Cardiac fibroblast (primary cell): ENCODE measurements around the gene DNM3.

Source experiments
- DNase-seq, 2 donors: peaks; one replicate each; pipeline versions ENCODE4 v3.0.0 to v3.0.0-alpha.2; 2010; ENCODE audit warnings: low read depth in 2 of 2
- H3K4me3 ChIP-seq, 2 donors: replicated peaks in 1 of 2; 1 replicate in 1 of 2; 2 replicates in 1 of 2; pipeline ENCODE4 v1.5.1; 2011; ENCODE audit warnings: low read depth in 2 of 2, low read length in 2 of 2, mild to moderate bottlenecking in 2 of 2, moderate library complexity in 1 of 2
- CTCF ChIP-seq: IDR thresholded peaks from one replicate; pipeline ENCODE4 v1.5.1; 2011; ENCODE audit warnings: low read depth, mild to moderate bottlenecking, low read length, inconsistent platforms

Gene DNM3

GRCh38 chr1:172137703-172138454 is 296.6 kb downstream of the DNM3 start:
- H3K4me3 ChIP-seq, result no peak overlapping the region
- peak in 1 of 2 donors; percentile 44 for DNase-seq
- no peak for TF ChIP-seq CTCF

GRCh38 chr1:172138634-172139033 is 297.3 kb downstream of the DNM3 start:
- H3K4me3 ChIP-seq, result no peak overlapping the region
- TF ChIP-seq CTCF, result no peak
- peak in 1 of 2 donors; percentile 23 for DNase-seq

- peak in 1 of 2 donors; percentile 17 for DNase-seq
- no peak overlapping the region for H3K4me3 ChIP-seq
- TF ChIP-seq CTCF, result no peak
Measured at GRCh38 chr1:172139196-172139595, 297.9 kb downstream of the DNM3 start.

- no peak for TF ChIP-seq CTCF
- DNase-seq, result peak in 1 of 2 donors; percentile 13
- H3K4me3 ChIP-seq, result peak overlapping the region; percentile 6 to 76
Measured at GRCh38 chr1:172140072-172140471, 298.8 kb downstream of the DNM3 start.

- no peak for DNase-seq
- TF ChIP-seq CTCF, result no peak
- H3K4me3 ChIP-seq, result peak overlapping the region; percentile 6 to 76
Measured at GRCh38 chr1:172140591-172140990, 299.3 kb downstream of the DNM3 start.

- peak overlapping the region; percentile 62 to 76 for H3K4me3 ChIP-seq
- no peak for TF ChIP-seq CTCF
- peak in 1 of 2 donors; percentile 28 for DNase-seq
Measured at GRCh38 chr1:172141341-172141881, 300.1 kb downstream of the DNM3 start.
